ENCODE data around the gene ZNF335. TPM values are rescaled to one million over a fixed set of nuclear protein-coding genes. Genes with fewer than 3 reads are reported as not detected.

Gene ZNF335
- total and polyA plus RNA-seq, 2 of the 13 experiments (the other 11 are each of a cell fraction or from before 2014, with no cell fraction given), result 9.7 to 13.7 TPM

- Histone ChIP-seq H3K79me2 (ENCODE audit: insufficient read depth, low read length) (peaks cover 6% of the 10 kb centered on the region), H3K9ac (ENCODE audit: insufficient read depth, low read depth, low read length) (no peak overlapping the region), H3K4me2 (ENCODE audit: low read depth, low read length) (no peak overlapping the region), H3K9me3 (ENCODE audit: low read length) (no peaks in the 10 kb centered on the region), H2AFZ (ENCODE audit: low read length) (peak overlapping the region; percentile 43), H3K4me3 (replicated peaks in 1 of 3; ENCODE audit: insufficient read depth in 1 of 3, low read depth in 2 of 3, low read length in 3 of 3) (no peak overlapping the region), H4K20me1 (ENCODE audit: insufficient read depth, low read length) (no peaks in the 10 kb centered on the region), H3K27ac (ENCODE audit: extremely low read length, insufficient read depth, low read length) (no peak overlapping the region), H3K27me3 (ENCODE audit: control insufficient read depth in 1 of 2, insufficient read depth in 2 of 2, low read length in 2 of 2) (peaks cover 0 to 7% of the 10 kb centered on the region in 2 experiments; a peak in 1 of 5 replicates), H3K36me3 (replicated peaks in 1 of 2; ENCODE audit: control insufficient read depth in 1 of 2, insufficient read depth in 2 of 2, low read length in 2 of 2) (no peaks in the 10 kb centered on the region), H3K4me1 (ENCODE audit: insufficient read depth, low read length) (peaks cover 11% of the 10 kb centered on the region)
- CTCF ChIA-PET (ENCODE audit: low intra/inter-chr PET ratio, low total read pairs), result no interaction called here
- DNase-seq (ENCODE audit: low spot score), result no peak
- no peak for TF ChIP-seq FOXA1 (IDR thresholded peaks at IDR 0.05)
- TF ChIP-seq FOXA1 (CRISPR knock-in tag; IDR thresholded peaks at IDR 0.05), result no peak
- 0 out of 2 replicates have a peak, but pooled peaks have one; percentile 19 for TF ChIP-seq PHF8 (CRISPR knock-in tag; IDR thresholded peaks at IDR 0.05)
- FAIRE-seq, result no peak
- POLR2A ChIA-PET, result interaction anchor here (1.3 kb wide), 1 partner anchor 41 kb away, joined by 3 read pairs; no protein-coding TSS in a partner anchor
- BruUV-seq (replicated peaks), result no TSS peak
- ATAC-seq, result no peak
- in situ Hi-C loops (cut with HindIII; ENCODE audit: extremely low pct_ligation_motif_present, low pct_unique_long_range_greater_than_20kb) (no loop called here), intact Hi-C loops (cut with micrococcal nuclease; ENCODE audit: unreplicated experiment) (no loop called here)
- 33% methylated on average over 11 of the region's 11 CpGs for WGBS (ENCODE audit: low lambda C conversion rate)
Measured at GRCh38 chr20:45975686-45976085, 3.7 kb upstream of the ZNF335 start.

GRCh38 chr20:45974896-45975565 lies 3.0 kb upstream of the ZNF335 start:
- in situ Hi-C loops (cut with HindIII; ENCODE audit: extremely low pct_ligation_motif_present, low pct_unique_long_range_greater_than_20kb), result no loop called here

More at GRCh38 chr20:45974896-45975565, 3.0 kb upstream of the ZNF335 start:
- Histone ChIP-seq H3K79me2 (ENCODE audit: insufficient read depth, low read length) (peaks cover 6% of the 10 kb centered on the region), H3K9ac (ENCODE audit: insufficient read depth, low read depth, low read length) (no peak overlapping the region), H3K4me1 (ENCODE audit: insufficient read depth, low read length) (peaks cover 18% of the 10 kb centered on the region), H3K27me3 (ENCODE audit: control insufficient read depth in 1 of 2, insufficient read depth in 2 of 2, low read length in 2 of 2) (peaks cover 0 to 7% of the 10 kb centered on the region in 2 experiments; a peak in 1 of 5 replicates), H2AFZ (ENCODE audit: low read length) (no peak overlapping the region), H3K9me3 (ENCODE audit: low read length) (no peaks in the 10 kb centered on the region), H3K4me2 (ENCODE audit: low read depth, low read length) (no peak overlapping the region), H4K20me1 (ENCODE audit: insufficient read depth, low read length) (no peaks in the 10 kb centered on the region), H3K27ac (ENCODE audit: extremely low read length, insufficient read depth, low read length) (no peak overlapping the region), H3K4me3 (replicated peaks in 1 of 3; ENCODE audit: insufficient read depth in 1 of 3, low read depth in 2 of 3, low read length in 3 of 3) (no peak overlapping the region), H3K36me3 (replicated peaks in 1 of 2; ENCODE audit: control insufficient read depth in 1 of 2, insufficient read depth in 2 of 2, low read length in 2 of 2) (no peaks in the 10 kb centered on the region)
- POLR2A ChIA-PET, result interaction anchor here (1.3 kb wide), 1 partner anchor 40 kb away, joined by 3 read pairs; no protein-coding TSS in a partner anchor
- intact Hi-C loops (cut with micrococcal nuclease; ENCODE audit: unreplicated experiment), result loop anchor here (5.0 kb wide), 4 partner anchors 37 to 633 kb away; partner anchors contain the start of genes NCOA5 and PCIF1
- CTCF ChIA-PET (ENCODE audit: low intra/inter-chr PET ratio, low total read pairs), result no interaction called here
- TF ChIP-seq ZBTB7B (CRISPR knock-in tag; IDR thresholded peaks at IDR 0.05), result no peak
- TF ChIP-seq ZNF44 (CRISPR knock-in tag; IDR thresholded peaks at IDR 0.05), result no peak
- TF ChIP-seq ZNF790 (CRISPR knock-in tag; IDR thresholded peaks at IDR 0.05; ENCODE audit: borderline replicate concordance), result no peak
- TF ChIP-seq NAIF1 (CRISPR knock-in tag; IDR thresholded peaks at IDR 0.05; ENCODE audit: borderline replicate concordance), result no peak
- no peak for TF ChIP-seq HNRNPUL1 (IDR thresholded peaks at IDR 0.05; ENCODE audit: low read depth, low read length)
- no peak for TF ChIP-seq SUZ12 (IDR thresholded peaks at IDR 0.05; ENCODE audit: low read depth, low read length)
- no peak for TF ChIP-seq ZMAT5 (CRISPR knock-in tag; IDR thresholded peaks at IDR 0.05; ENCODE audit: borderline replicate concordance, low read depth)
- no peak for TF ChIP-seq NR1H2 (CRISPR knock-in tag; IDR thresholded peaks at IDR 0.05; ENCODE audit: borderline replicate concordance, low read depth)
- no peak for TF ChIP-seq ZFYVE20 (CRISPR knock-in tag; IDR thresholded peaks at IDR 0.05; ENCODE audit: borderline replicate concordance, low read depth)
- TF ChIP-seq DNMT1 (CRISPR knock-in tag; IDR thresholded peaks at IDR 0.05), result no peak
- no peak for TF ChIP-seq GFI1 (CRISPR knock-in tag; IDR thresholded peaks at IDR 0.05; ENCODE audit: borderline replicate concordance)
- no peak for TF ChIP-seq FIP1L1 (IDR thresholded peaks at IDR 0.05; ENCODE audit: borderline replicate concordance, insufficient read depth, low read depth, low read length)
- no peak for TF ChIP-seq ZNF7 (CRISPR knock-in tag; IDR thresholded peaks at IDR 0.05)
- TF ChIP-seq KAT2B (IDR thresholded peaks at IDR 0.05; ENCODE audit: borderline replicate concordance, low read depth, low read length), result no peak
- TF ChIP-seq HMGA1 (CRISPR knock-in tag; conservative IDR thresholded peaks at IDR 0.05), result no peak
- TF ChIP-seq CCDC6 (CRISPR knock-in tag; IDR thresholded peaks at IDR 0.05), result no peak
- TF ChIP-seq ZNF331 (CRISPR knock-in tag; IDR thresholded peaks at IDR 0.05), result no peak
- no peak for TF ChIP-seq MAFK (conservative IDR thresholded peaks at IDR 0.05 in 1 of 2, IDR thresholded peaks at IDR 0.05 in 1 of 2; ENCODE audit: low read length in 2 of 2)
- FAIRE-seq (no peak), ATAC-seq (no peak), DNase-seq (ENCODE audit: low spot score) (no peak)
- no TSS peak for BruUV-seq (replicated peaks)
- 45% methylated on average over 7 of the region's 7 CpGs for WGBS (ENCODE audit: low lambda C conversion rate)

Measured in HepG2 (cell line).